GM19193 (cell line): Measurements from ENCODE around the gene MORN1.

Experiments used
- POLR2A ChIP-seq: IDR thresholded peaks from 4 replicates; pipeline ENCODE4 v1.6.1; 2011; ENCODE audit not compliant: insufficient read depth, insufficient read length; ENCODE audit errors: extremely low read depth

The MORN1 gene

DNA sequence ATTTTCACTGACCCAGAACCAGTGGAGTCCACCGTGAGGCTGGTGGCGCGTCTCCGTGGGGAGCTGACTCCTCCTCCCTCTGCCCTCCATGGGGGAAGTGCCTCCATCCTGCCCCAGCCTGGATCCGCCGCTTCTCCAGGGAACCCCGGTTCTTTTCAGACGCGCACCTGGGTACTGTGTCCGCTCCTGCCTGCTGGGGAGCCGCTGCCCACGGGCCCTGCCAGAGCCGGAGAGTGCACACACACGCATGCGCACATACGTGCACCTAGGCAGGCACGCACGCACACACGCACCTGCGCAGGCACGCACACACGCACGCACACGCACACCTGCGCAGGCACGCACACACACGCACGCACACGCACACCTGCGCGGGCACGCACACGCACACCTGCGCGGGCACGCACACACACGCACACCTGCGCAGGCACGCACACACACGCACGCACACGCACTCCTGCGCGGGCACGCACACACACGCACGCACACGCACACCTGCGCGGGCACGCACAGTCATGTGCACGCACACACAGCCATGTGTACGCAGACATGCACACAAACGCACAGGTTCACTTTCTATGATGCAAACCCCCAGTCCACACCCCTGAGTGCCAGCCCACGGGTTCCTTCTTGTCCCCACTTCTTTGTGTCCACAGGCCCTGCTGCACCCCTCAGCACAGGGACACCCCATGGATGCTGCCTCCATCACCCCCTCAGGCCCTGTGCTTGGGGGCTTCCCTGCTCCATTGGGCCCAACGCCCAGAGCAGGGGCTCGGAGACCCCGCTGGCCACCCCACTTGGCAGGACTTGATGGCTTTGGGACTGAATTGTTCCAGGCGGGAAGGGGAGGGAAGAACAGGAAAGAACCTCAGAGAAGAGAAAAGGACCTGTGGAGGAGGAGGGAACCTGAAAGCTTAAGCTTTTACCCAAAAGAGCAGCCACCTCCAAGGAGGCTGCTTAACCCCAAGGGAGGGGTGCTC is 42.7 kb downstream of the MORN1 start:
- no peak for TF ChIP-seq POLR2A

DNA sequence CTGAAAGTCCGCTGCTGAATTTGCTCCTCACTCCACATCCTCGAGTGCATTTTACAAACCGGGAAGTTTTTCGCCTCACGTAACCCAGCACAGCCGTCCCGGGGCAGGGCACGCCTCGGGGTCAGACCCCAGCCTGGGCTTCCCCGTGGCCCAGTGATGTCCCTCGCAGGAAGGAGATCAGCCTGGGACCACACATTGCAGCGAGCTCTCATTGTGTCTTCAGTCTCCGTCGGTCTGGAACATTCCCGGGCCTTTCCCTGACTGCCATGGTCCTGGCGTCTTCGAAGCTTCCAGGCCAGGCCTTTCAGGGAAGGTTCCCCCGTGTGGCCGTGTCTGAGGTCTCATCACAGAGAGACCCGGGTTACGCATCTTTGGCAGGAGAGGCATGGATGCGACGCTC is 43.5 kb downstream of the MORN1 start:
- TF ChIP-seq POLR2A = no peak

DNA sequence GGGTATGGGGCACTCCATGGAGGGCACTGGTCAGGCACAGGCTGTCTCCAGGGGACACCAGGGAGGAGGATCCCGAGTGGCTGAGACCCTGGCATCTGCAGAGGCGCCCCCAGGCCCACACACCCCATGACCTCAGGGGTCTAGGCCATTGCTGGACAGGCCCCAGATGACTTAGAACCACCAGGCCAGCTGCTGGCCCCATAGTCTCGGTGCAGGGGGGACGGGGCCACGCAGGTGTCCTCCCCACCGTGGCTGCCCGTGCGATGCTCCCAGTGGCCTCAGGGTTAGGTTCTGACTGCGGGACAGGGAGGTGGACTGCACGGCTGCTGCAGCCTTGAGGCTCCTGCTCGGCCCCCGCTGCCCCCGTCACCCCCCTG is 44.0 kb downstream of the MORN1 start:
- no peak for TF ChIP-seq POLR2A

DNA sequence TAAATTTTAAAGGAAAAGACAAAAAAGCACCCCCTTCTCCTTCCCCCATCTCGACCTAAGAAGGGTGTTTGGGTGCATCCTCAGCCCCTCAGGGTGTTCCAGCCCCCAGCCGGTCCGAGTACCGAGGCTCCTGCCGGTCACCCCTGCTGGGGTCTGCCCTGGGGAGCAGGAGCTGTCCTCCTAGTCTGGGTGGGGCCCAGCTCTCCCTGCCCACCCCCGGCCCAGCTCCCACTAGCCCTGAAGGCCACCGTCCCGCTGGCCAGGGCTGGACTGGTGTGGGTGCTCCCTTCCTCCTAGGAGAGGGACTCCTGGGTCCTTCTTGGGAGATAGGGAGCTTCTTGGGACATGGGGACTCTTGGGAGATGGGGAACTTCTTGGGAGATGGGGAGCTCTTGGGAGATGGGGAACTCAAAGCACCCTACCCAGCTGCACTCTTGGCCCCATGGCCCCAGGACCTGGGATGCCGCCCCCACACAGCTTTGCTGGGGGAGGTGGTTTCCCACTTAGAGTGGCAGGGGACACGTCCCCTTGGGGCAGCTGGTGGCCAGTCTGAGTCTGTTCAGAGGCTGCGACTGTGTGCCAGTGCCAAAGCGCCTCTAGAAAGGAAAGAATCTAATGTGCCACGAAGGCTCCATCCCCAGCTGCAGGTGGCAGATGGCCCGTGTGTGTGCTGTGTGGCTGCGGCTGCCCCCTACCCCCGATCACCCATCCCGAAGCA is 44.5 kb downstream of the MORN1 start:
- no peak for TF ChIP-seq POLR2A

DNA sequence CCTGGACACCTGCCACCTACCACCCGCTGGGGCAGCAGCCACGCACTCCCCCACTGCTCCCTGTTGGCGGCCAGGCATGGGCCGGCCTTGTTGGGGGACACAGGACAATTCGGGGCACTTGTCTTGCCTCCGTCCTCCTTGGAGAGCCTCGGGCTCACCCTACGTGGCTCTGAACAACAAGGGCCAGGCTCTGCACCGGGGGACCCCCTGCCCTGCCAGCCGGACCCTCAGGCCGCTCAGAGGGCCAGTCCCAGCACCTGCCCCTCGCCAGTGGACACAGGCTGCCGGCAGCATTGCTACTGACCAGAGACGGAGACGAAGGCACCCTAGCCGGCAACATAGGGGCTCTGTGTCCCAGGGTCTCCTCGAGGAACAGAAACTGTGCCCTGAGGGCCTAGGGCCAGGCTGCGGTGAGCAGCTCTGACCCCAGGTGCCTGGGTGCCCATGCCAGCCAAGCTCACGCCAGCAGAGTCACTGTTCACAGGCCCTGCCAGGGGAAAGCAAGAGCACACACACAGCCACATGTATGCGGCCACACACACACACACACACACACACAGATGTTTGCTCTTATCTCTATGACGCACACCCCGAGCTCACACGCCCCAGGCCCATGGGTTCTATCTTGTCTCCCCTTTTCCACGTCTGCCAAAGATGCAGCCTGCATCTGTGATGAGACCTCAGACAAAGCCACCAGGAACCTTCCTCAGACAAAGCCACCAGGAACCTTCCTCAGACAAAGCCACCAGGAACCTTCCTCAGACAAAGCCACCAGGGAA is 45.9 kb downstream of the MORN1 start:
- no peak for TF ChIP-seq POLR2A

DNA sequence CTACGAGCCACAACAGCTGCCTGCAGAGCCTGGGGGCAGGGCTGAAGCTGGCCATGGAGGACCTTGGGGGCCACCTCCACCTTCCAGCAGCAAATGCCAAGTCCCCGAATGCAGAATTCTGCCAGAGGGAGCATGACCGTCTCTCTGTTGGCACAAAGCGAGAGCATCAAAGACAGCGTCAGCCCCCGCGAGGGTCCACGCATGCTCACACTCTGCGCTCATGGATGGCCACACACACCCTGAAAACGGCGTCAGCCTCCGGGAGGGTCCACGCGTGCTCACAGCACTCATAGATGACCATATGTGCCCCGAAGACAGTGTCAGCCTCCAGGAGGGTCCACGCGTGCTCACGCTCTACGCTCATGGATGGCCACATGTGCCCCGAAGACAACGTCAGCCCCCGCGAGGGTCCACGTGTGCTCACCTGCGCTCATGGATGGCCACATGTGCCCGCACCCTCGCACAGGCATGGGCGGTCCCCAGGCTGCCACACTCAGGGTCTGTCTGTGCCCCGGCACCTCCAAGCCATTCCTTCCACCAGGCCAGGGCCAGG is 46.5 kb downstream of the MORN1 start:
- TF ChIP-seq POLR2A = no peak

DNA sequence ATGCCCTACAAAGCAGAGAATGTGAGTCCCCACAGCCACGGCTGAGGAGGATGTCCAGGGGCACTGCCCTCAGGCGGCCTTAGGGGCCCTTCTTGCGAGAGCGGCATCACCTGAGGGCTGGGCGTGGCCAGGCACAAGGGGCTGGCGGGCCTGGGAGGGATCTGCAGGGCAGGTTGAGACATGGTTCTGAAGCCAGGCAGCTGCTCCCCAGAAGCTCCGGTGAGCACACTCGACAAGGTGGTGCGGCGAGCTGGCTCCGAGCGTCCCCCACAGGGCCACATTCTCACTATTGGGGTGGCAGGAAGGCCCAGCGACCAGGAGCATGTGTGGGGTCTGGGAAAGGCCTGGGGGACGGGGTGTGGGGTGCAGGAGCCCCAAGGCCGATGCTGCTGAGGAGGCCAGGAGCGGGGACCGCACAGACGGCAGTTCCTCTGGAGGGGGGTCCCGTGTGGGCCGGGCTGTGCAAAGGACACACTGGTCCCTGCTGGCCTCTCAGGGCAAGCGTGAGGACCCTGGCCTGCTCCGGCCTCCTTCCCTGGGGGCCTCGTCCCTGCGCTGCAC is 47.2 kb downstream of the MORN1 start:
- no peak for TF ChIP-seq POLR2A

DNA sequence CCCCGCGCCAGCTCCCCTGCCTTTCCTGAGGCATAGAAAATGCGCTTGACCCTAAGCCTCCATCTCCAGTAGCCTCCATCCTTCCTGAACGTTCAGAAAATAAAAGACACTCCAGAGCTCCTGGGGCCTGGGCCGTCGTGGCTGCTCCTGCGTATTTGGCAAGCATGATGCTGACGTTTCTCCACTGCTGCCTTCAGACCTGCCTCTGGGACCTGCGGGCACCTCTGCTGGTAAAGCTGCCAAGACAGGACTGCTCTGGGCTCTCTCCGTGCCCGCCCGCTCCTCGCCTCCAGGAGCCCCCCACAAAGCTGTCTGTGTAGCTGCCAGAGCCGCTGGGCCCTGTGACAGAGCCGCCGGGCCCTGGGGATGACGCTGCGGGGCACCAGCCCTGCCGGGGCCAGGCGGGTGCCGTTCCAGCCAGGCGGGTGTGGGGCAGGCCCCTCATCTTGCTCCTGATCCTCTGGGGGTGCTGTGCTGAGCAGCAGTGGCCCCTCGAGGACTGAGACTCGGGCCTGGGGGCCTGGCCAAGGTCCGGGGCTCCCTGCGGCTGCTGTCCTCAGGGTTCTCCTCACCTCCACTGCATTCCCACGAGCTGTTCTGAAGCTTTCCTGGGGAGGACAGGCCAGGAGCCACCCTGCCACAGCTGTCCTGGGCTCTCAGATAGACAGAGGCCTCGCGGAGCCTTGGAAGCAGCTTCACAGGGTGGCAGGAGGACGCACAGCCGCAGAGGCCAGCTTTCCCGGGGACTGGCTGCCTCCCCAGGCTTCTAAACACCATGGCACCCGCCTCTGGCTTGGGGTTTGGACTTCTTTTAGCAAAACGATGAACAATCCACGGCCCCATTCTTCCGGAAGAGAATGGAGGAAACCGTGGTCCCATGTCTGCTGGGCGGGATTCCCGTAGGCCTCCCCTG is 48.1 kb downstream of the MORN1 start:
- no peak for TF ChIP-seq POLR2A

DNA sequence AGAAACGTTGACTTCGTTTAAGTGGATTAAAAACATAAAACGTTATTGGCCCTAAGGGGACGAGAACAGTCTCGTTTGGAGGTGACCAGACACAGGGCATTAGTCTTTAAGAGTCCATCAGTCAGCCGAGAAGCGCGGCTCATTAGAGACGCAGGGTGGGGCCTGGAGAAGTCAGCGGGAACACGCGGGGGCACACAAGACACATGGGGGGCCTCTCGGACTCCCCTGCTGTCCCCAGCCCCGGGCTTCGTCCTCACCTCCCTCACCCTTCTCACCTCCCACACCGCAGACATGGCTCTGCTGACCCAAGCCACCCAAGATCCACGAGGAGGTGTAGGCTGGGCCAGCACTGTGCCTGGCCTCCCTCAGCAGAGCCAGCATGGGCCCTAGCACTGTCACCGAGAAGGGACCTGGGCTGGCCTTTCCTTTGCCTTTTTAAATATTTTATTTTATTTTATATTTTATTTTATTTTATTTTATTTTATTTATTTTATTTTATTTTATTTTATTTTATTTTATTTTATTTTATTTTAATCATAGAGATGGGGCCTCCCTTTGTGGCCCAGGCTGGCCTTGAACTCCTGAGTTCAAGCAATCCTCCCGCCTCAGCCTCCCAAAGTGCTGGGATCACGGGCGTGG is 48.9 kb downstream of the MORN1 start:
- no peak for TF ChIP-seq POLR2A

DNA sequence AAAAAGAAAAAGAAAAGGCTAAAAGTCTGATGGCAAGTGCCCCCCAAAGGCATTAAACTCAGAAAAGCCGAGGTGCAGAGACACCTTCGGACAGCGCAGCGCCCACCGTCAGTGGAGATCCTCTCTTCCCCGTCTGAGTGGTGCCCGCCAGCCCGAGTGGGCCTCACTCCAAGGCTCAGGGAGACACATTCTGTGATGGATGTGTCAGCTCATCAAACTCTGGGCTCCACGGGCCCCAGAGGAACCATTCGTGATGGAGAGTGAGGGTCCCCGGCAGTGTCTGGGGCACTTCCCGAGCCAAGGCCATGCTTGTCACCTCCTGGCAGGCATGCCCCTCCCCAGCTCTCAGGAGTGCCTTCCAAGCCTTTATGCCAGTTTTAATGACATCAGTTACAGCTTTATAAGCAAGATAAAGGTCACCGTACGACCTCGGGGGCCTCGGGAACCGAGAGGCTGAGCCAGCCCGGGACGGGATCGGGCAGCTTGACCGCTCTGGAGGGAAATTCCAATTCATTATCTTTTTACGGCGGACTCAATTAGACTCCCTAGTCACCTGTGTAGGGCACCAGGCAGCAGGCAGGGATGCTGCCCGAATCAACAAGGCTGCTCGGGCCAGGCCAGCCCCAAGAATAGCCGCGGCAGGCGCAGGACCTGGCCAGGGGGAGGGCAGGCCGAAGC is 49.5 kb downstream of the MORN1 start:
- no peak for TF ChIP-seq POLR2A

DNA sequence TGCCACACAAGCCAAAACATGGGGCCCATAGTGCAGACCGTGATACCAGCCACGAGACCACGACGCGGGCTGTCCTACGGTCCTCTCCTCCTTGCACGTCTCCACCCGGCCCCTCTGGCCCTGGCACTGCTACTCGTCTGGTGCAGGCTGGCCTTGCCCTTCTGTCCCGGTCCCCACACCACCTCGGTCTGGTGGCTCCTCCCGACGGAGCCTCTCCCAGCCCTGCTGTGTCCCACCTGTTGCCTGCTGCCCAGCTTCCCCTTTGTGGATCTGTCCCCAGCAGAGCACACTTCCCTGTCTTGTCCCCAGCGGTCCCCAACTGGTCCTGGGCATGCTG is 50.5 kb downstream of the MORN1 start:
- no peak for TF ChIP-seq POLR2A

DNA sequence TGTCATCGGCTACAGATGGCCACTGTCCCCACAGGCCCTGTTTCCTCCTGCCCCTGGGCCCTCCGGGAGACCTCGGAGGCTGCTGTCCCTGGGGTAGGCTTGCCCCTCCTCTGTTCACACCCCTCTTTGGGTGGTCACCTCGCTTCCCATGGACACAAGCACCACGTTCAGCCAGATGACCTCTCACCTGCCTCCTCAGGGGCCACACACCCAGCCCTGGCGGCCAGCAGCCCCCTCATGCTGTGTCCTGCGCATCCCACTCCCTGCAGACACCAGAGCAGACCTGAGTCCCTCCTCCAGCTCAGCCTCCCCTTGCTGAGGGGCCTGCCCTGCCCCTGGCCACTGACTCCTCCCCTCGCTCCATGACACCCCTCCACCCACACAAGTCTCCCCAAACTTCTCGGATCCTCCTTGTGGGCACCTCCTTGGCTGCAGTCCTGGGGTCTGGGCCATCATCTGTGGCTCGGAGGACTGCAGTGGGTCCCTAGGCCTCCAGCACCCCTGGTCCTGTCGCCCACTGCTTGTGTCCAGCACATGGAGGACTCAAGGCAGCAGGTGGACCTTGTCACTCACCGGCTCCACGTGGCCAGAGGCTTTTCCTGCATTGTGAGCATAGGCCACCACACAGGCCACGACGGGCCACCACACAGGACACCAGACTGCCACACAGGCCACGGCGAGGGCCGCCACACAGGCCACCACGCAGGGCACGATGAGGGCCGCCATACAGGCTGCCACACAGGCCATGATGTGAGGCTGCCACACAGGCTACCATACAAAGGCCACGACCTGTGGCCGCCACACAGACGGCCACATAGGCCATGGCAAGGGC is 51.1 kb downstream of the MORN1 start:
- TF ChIP-seq POLR2A = no peak
